Measurements from ENCODE around the gene MFAP2.

GRCh38 chr1:16989676-16990391 is 9.4 kb upstream of the MFAP2 start:
- TF ChIP-seq CTCF (tag by site-specific recombination; IDR thresholded peaks at IDR 0.05) (no peak), ZNF707 (tag by site-specific recombination; IDR thresholded peaks at IDR 0.05) (no peak), PBX3 (CRISPR knock-in tag; IDR thresholded peaks at IDR 0.05) (no peak), OSR2 (tag by site-specific recombination; IDR thresholded peaks at IDR 0.05) (no peak), ZNF530 (tag by site-specific recombination; IDR thresholded peaks at IDR 0.05; ENCODE audit: low read depth) (no peak)

Measured in HEK293 (cell line).